DND-41 (cell line): ENCODE data around the gene NFKBIL1.

Experiments
- ATAC-seq: fragments of 200-7000 bp; cut with Tn5 transposase; 3 replicates; pipeline ENCODE4 v1.9.1; 2021; ENCODE audit warnings: low read depth; ENCODE audit not compliant: insufficient read depth
- DNase-seq: peaks from one replicate; pipeline ENCODE4 v3.0.0-alpha.2; 2020
- H2AFZ ChIP-seq: 2 replicates; pipeline ENCODE4 v1.6.0; 2012; ENCODE audit warnings: low read depth, low read length
- H3K27ac ChIP-seq: 2 replicates; pipeline ENCODE4 v1.5.1; 2012; ENCODE audit warnings: low read length, inconsistent platforms
- H3K27me3 ChIP-seq: fragments of 200-600 bp; sonication (generic); 2 replicates; pipeline ENCODE4 v1.6.0; 2012; ENCODE audit warnings: low read length, mild to moderate bottlenecking, inconsistent platforms; ENCODE audit not compliant: insufficient read depth, poor library complexity
- H3K36me3 ChIP-seq: 2 replicates; pipeline ENCODE4 v1.5.1; 2012; ENCODE audit warnings: low read length, inconsistent platforms; ENCODE audit not compliant: insufficient read depth
- H3K4me1 ChIP-seq: 2 replicates; pipeline ENCODE4 v1.5.1; 2012; ENCODE audit warnings: mild to moderate bottlenecking, low read length; ENCODE audit not compliant: insufficient read depth
- H3K4me2 ChIP-seq: 2 replicates; pipeline ENCODE4 v1.6.0; 2012; ENCODE audit warnings: mild to moderate bottlenecking, moderate library complexity, low read length, inconsistent platforms; ENCODE audit not compliant: insufficient read depth
- H3K4me3 ChIP-seq, 2 experiments: fragments of 200-600 bp in 1 of 2; shearing (Covaris generic) in 1 of 2; 2 replicates each; pipeline ENCODE4 v1.5.1; 2012 to 2016; ENCODE audit warnings: inconsistent platforms in 2 of 2, low read length in 2 of 2, mild to moderate bottlenecking in 2 of 2, low read depth in 1 of 2, moderate library complexity in 1 of 2
- H3K79me2 ChIP-seq: 2 replicates; pipeline ENCODE4 v1.6.0; 2012; ENCODE audit warnings: low read length, inconsistent platforms; ENCODE audit not compliant: insufficient read depth
- H3K9ac ChIP-seq: 2 replicates; pipeline ENCODE4 v1.6.0; 2012; ENCODE audit warnings: low read depth, mild to moderate bottlenecking, inconsistent platforms, low read length, moderate library complexity
- H3K9me3 ChIP-seq: 2 replicates; pipeline ENCODE4 v1.5.1; 2012; ENCODE audit warnings: low read length, moderate library complexity, mild to moderate bottlenecking, inconsistent platforms; ENCODE audit not compliant: insufficient read depth, severe bottlenecking
- H4K20me1 ChIP-seq: 2 replicates; pipeline ENCODE4 v1.6.0; 2012; ENCODE audit warnings: low read length; ENCODE audit not compliant: insufficient read depth
- EZH2 ChIP-seq: IDR thresholded peaks from 3 replicates; pipeline ENCODE4 v1.6.1; 2012; ENCODE audit warnings: borderline replicate concordance, low read depth, mild to moderate bottlenecking, moderate library complexity, low read length, inconsistent platforms; ENCODE audit not compliant: severe bottlenecking
- TF ChIP-seq, protein P1 (sequence below): IDR thresholded peaks from 2 replicates; pipeline ENCODE4 v1.5.1; 2012; ENCODE audit warnings: borderline replicate concordance, low read length, moderate library complexity, mild to moderate bottlenecking; ENCODE audit not compliant: poor library complexity, severe bottlenecking; ENCODE audit errors: extremely low read depth

The NFKBIL1 gene

DNA sequence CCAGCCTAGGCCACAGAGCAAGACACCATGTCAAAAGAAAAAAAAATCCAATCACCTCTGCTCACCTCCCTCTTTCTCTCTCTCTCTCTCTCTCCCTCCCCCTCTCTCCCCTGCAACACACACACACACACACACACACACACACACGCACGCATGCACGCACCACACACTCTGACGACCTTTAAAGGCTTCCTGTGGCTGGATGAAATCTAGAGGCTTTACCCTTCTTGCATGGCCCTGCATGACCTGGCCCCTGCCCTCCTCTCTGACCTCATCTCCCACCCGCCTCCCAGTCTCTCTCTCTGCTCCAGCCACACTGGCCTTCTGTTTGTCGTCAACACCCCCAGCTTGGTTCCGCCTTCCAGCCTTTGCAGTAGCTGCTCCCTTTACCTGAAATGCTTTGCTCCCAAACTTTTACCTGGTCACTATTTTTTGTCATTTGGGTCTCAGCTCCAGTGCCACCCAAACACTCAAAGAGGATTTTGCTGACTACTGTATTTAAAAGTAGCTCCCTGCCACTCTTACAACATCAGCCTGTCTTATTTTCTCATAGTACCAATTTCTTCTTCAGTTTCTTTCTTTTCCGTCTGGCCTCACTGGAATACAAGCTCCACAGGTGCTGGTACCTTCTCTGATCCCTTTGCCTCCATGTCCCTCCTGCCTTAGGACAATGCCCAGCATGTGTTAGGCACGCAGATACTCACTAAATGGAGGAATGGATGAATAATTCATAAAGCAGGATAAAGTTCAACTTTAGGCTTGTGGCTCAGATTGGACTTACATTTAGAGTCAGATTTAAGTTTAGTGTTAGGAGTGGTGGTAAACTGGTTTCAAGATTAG, 20.3 kb downstream of the NFKBIL1 start:
- ATAC-seq: 0 out of 3 replicates have a peak, but pooled peaks have one; percentile 17
- H3K4me1 ChIP-seq: no peaks in the 10 kb centered on the region
- TF ChIP-seq, protein P1, sequence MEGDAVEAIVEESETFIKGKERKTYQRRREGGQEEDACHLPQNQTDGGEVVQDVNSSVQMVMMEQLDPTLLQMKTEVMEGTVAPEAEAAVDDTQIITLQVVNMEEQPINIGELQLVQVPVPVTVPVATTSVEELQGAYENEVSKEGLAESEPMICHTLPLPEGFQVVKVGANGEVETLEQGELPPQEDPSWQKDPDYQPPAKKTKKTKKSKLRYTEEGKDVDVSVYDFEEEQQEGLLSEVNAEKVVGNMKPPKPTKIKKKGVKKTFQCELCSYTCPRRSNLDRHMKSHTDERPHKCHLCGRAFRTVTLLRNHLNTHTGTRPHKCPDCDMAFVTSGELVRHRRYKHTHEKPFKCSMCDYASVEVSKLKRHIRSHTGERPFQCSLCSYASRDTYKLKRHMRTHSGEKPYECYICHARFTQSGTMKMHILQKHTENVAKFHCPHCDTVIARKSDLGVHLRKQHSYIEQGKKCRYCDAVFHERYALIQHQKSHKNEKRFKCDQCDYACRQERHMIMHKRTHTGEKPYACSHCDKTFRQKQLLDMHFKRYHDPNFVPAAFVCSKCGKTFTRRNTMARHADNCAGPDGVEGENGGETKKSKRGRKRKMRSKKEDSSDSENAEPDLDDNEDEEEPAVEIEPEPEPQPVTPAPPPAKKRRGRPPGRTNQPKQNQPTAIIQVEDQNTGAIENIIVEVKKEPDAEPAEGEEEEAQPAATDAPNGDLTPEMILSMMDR: no peak
- no peak for TF ChIP-seq EZH2
- H3K4me2 ChIP-seq: no peak overlapping the region
- no peaks in the 10 kb centered on the region for H3K36me3 ChIP-seq
- H2AFZ ChIP-seq: no peak overlapping the region
- no peak for DNase-seq
- no peaks in the 10 kb centered on the region for H3K27me3 ChIP-seq
- no peak overlapping the region for H3K9ac ChIP-seq
- H3K27ac ChIP-seq: no peak overlapping the region
- H3K4me3 ChIP-seq: no peak overlapping the region
- no peaks in the 10 kb centered on the region for H4K20me1 ChIP-seq
- H3K79me2 ChIP-seq: no peaks in the 10 kb centered on the region
- H3K9me3 ChIP-seq: no peaks in the 10 kb centered on the region

DNA sequence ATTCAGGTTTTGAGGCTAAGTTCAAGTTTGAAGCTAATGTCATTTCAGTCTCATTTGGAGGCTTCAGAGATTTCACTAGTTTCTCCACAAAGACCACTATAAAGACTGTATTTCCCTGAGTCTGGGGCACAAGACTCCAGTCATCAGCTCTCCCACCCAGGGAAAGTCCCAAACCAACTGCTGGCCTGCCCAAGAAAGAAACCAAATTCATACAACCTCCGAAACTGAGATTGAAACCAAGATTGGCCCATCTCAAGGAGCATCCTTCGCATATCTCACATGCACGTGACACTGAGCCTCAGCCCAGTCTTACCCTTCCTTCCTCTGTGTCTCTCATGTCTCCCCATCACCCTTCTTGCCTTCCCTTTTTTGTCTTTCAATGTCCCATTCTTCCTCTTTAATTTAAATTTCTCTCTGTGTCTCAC, 21.1 kb downstream of the NFKBIL1 start:
- H3K36me3 ChIP-seq: no peaks in the 10 kb centered on the region
- H3K27ac ChIP-seq: no peak overlapping the region
- H2AFZ ChIP-seq: no peak overlapping the region
- H3K9ac ChIP-seq: no peak overlapping the region
- H3K4me3 ChIP-seq: no peak overlapping the region
- H3K9me3 ChIP-seq: no peaks in the 10 kb centered on the region
- no peak overlapping the region for H3K4me2 ChIP-seq
- H3K79me2 ChIP-seq: no peaks in the 10 kb centered on the region
- DNase-seq: no peak
- no peaks in the 10 kb centered on the region for H4K20me1 ChIP-seq
- H3K4me1 ChIP-seq: no peaks in the 10 kb centered on the region
- no peaks in the 10 kb centered on the region for H3K27me3 ChIP-seq
- ATAC-seq: peak; percentile 77
- no peak for TF ChIP-seq EZH2
- TF ChIP-seq, protein P1: no peak

DNA sequence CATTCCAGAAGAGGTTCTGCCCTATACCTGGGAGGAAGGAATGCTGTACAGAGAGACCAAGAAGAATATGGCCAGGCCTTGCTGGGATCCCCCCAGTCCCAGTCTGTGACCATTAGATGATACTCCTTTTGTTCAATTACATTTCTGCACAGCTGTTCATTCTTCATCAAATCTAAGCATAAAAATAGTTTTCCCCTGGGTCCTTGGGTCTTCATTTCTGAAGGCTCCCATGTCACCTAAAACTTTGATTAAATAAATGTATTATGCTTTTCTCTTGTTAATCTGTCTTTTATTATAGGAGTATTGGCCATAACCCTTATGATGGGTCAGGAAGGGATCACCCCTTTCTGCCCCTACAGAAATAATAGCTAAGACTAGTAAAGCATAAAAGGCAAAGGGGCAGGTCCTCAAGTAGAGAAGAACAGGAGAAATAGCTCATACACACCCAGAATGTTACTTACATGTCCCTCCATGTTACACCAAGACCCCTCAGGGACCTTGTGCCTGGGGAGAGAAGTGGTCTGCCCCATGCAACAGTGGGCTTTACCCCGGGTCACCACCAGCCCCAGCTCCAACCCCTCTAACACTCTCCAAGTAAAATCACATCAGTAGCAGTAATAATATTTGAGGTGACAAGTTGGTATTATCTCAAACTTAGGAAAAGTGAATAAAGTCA, 22.6 kb downstream of the NFKBIL1 start:
- Histone ChIP-seq H2AFZ (no peak overlapping the region), H4K20me1 (no peaks in the 10 kb centered on the region), H3K27me3 (no peaks in the 10 kb centered on the region), H3K4me3 (no peak overlapping the region), H3K79me2 (no peaks in the 10 kb centered on the region), H3K4me2 (no peak overlapping the region), H3K9ac (no peak overlapping the region), H3K36me3 (no peaks in the 10 kb centered on the region), H3K9me3 (no peaks in the 10 kb centered on the region), H3K4me1 (peaks cover 7% of the 10 kb centered on the region), H3K27ac (no peak overlapping the region)
- DNase-seq: no peak
- TF ChIP-seq, protein P1: no peak
- TF ChIP-seq EZH2: no peak
- ATAC-seq: no peak
